Skeletal muscle tissue (tissue), 4 donors: ENCODE results near the gene PARVB. TPM values are rescaled to one million over a fixed set of nuclear protein-coding genes. Genes with fewer than 3 reads are reported as not detected.

Source experiments
- H3K27ac ChIP-seq: one replicate; pipeline ENCODE4 v1.7.0; 2013; ENCODE audit warnings: mild to moderate bottlenecking, low read depth, low read length, inconsistent platforms
- H3K27me3 ChIP-seq, 3 donors: one replicate each; pipeline ENCODE4 v1.7.0; 2013; ENCODE audit warnings: low read length in 3 of 3; ENCODE audit not compliant: control insufficient read depth in 3 of 3, insufficient read depth in 3 of 3
- H3K36me3 ChIP-seq, 3 donors: one replicate each; pipeline ENCODE4 v1.7.0; 2013; ENCODE audit warnings: low read length in 3 of 3; ENCODE audit not compliant: control insufficient read depth in 3 of 3, insufficient read depth in 3 of 3
- H3K4me1 ChIP-seq, 3 donors: one replicate each; pipeline ENCODE4 v1.7.0; 2013; ENCODE audit warnings: low read length in 3 of 3, mild to moderate bottlenecking in 3 of 3; ENCODE audit not compliant: control insufficient read depth in 3 of 3, insufficient read depth in 3 of 3
- H3K4me3 ChIP-seq, 3 donors: one replicate each; pipeline ENCODE4 v1.7.0; 2013; ENCODE audit warnings: low read length in 3 of 3
- H3K9ac ChIP-seq, 3 donors: one replicate each; pipeline ENCODE4 v1.7.0; 2013; ENCODE audit warnings: low read length in 3 of 3, mild to moderate bottlenecking in 3 of 3, moderate library complexity in 2 of 3, low read depth in 1 of 3
- H3K9me3 ChIP-seq, 3 donors: one replicate each; pipeline ENCODE4 v1.7.0; 2013; ENCODE audit warnings: low read length in 3 of 3; ENCODE audit not compliant: control insufficient read depth in 3 of 3
- total RNA-seq: library from RNA; depleted of rRNA; stranded (reverse); fragments of >200 nt; gene quantifications from one replicate; pipeline ENCODE4 v1.2.3, GENCODE V29; 2014
- donor health status: Osteomylitis.

PARVB gene
- total RNA-seq, 1 donor from 2014 or later: 11.0 TPM

- Histone ChIP-seq H3K9ac (no peak overlapping the region), H3K9me3 (no peaks in the 10 kb centered on the region), H3K4me1 (peaks cover 5 to 15% (median 15%) of the 10 kb centered on the region in 3 donors), H3K27me3 (peaks cover 0 to 5% (median 5%) of the 10 kb centered on the region in 3 donors), H3K36me3 (peaks cover 0 to 2% (median 0%) of the 10 kb centered on the region in 3 donors), H3K4me3 (no peak overlapping the region), H3K27ac (no peak overlapping the region)
Observed at GRCh38 chr22:44175676-44176075, 151.6 kb downstream of the PARVB start.

GRCh38 chr22:44179196-44179988 is 155.3 kb downstream of the PARVB start:
- no peak overlapping the region for H3K4me3 ChIP-seq
- H3K27me3 ChIP-seq: peaks cover 9 to 32% (median 26%) of the 10 kb centered on the region in 3 donors
- H3K27ac ChIP-seq: no peak overlapping the region
- H3K4me1 ChIP-seq: no peaks in the 10 kb centered on the region
- no peaks in the 10 kb centered on the region for H3K9me3 ChIP-seq
- H3K36me3 ChIP-seq: no peaks in the 10 kb centered on the region
- no peak overlapping the region for H3K9ac ChIP-seq

- no peaks in the 10 kb centered on the region for H3K4me1 ChIP-seq
- H3K4me3 ChIP-seq: no peak overlapping the region
- H3K9me3 ChIP-seq: no peaks in the 10 kb centered on the region
- no peak overlapping the region for H3K9ac ChIP-seq
- H3K36me3 ChIP-seq: no peaks in the 10 kb centered on the region
- peaks cover 9 to 35% (median 29%) of the 10 kb centered on the region in 3 donors for H3K27me3 ChIP-seq
- no peak overlapping the region for H3K27ac ChIP-seq
Observed at GRCh38 chr22:44179989-44180705, 156.0 kb downstream of the PARVB start.

GRCh38 chr22:44180706-44181032 is 156.6 kb downstream of the PARVB start, which contains the start of gene PARVG:
PARVG (plus strand) TSS chr22:44180925; CDS start chr22:44183330, 2,405 bp downstream.
- no peaks in the 10 kb centered on the region for H3K9me3 ChIP-seq
- H3K4me1 ChIP-seq: no peaks in the 10 kb centered on the region
- no peaks in the 10 kb centered on the region for H3K36me3 ChIP-seq
- H3K27ac ChIP-seq: peak within 1 kb of the TSS; percentile 36
- H3K4me3 ChIP-seq: peak within 1 kb of the TSS; percentile 6 to 49 (median 38)
- H3K27me3 ChIP-seq: peaks cover 9 to 36% (median 29%) of the 10 kb centered on the region in 3 donors
- peak within 1 kb of the TSS in 1 of 3 donors; percentile 40 for H3K9ac ChIP-seq

GRCh38 chr22:44181033-44181911 is 157.2 kb downstream of the PARVB start:
- H3K27ac ChIP-seq: peak overlapping the region; percentile 36
- H3K27me3 ChIP-seq: peaks cover 9 to 36% (median 32%) of the 10 kb centered on the region in 3 donors
- H3K4me1 ChIP-seq: no peaks in the 10 kb centered on the region
- peak overlapping the region in 2 of 3 donors; percentile 38 to 49 for H3K4me3 ChIP-seq
- no peaks in the 10 kb centered on the region for H3K36me3 ChIP-seq
- H3K9ac ChIP-seq: peak overlapping the region in 1 of 3 donors; percentile 40
- H3K9me3 ChIP-seq: no peaks in the 10 kb centered on the region

- Histone ChIP-seq H3K36me3 (no peaks in the 10 kb centered on the region), H3K27me3 (peaks cover 9 to 36% (median 33%) of the 10 kb centered on the region in 3 donors), H3K9ac (peak overlapping the region in 1 of 3 donors; percentile 40), H3K27ac (peak overlapping the region; percentile 36), H3K9me3 (no peaks in the 10 kb centered on the region), H3K4me1 (no peaks in the 10 kb centered on the region), H3K4me3 (peak overlapping the region; percentile 6 to 49 (median 38))
Observed at GRCh38 chr22:44181912-44182587, 157.9 kb downstream of the PARVB start.

- Histone ChIP-seq H3K27me3 (peaks cover 9 to 39% (median 33%) of the 10 kb centered on the region in 3 donors), H3K9me3 (no peaks in the 10 kb centered on the region), H3K4me3 (peak overlapping the region in 1 of 3 donors; percentile 49), H3K27ac (peak overlapping the region; percentile 36), H3K4me1 (no peaks in the 10 kb centered on the region), H3K36me3 (no peaks in the 10 kb centered on the region), H3K9ac (no peak overlapping the region)
Observed at GRCh38 chr22:44182588-44183286, 158.6 kb downstream of the PARVB start.

GRCh38 chr22:44183287-44183588 is 159.1 kb downstream of the PARVB start:
- no peak overlapping the region for H3K9ac ChIP-seq
- no peaks in the 10 kb centered on the region for H3K36me3 ChIP-seq
- H3K27ac ChIP-seq: no peak overlapping the region
- H3K9me3 ChIP-seq: no peaks in the 10 kb centered on the region
- no peaks in the 10 kb centered on the region for H3K4me1 ChIP-seq
- peaks cover 9 to 40% (median 33%) of the 10 kb centered on the region in 3 donors for H3K27me3 ChIP-seq
- H3K4me3 ChIP-seq: no peak overlapping the region

- Histone ChIP-seq H3K27me3 (peaks cover 9 to 43% (median 33%) of the 10 kb centered on the region in 3 donors), H3K4me3 (no peak overlapping the region), H3K9ac (no peak overlapping the region), H3K36me3 (no peaks in the 10 kb centered on the region), H3K27ac (no peak overlapping the region), H3K4me1 (no peaks in the 10 kb centered on the region), H3K9me3 (no peaks in the 10 kb centered on the region)
Observed at GRCh38 chr22:44184006-44184405, 159.9 kb downstream of the PARVB start.
